ENCODE data around the gene TMEM219.
"Not testable (repeated sequence)": the region's sequence is repeated elsewhere in the genome, so short reads cannot be mapped to it uniquely, and the experiment has no call there.

Gene TMEM219

GRCh38 chr16:30010844-30011713 is 49.2 kb downstream of the TMEM219 start, which contains the start of gene DOC2A:
TSS of gene DOC2A (minus strand) at chr16:30011027. CDS start at chr16:30010222, 805 bp downstream.
- DNase-seq (ENCODE audit: extremely low read depth in 1 of 2, low read depth in 1 of 2), result no peak

- DNase-seq (ENCODE audit: extremely low read depth in 1 of 2, low read depth in 1 of 2), result no peak
Observed at GRCh38 chr16:30011714-30012504, 50.0 kb downstream of the TMEM219 start.

- not testable (repeated sequence) for DNase-seq (ENCODE audit: extremely low read depth in 1 of 2, low read depth in 1 of 2)
Observed at GRCh38 chr16:30012598-30012997, 50.7 kb downstream of the TMEM219 start.

GRCh38 chr16:30015450-30015849 is 53.6 kb downstream of the TMEM219 start:
- not testable (repeated sequence) for DNase-seq (ENCODE audit: extremely low read depth in 1 of 2, low read depth in 1 of 2)

GRCh38 chr16:30016555-30017276 is 54.8 kb downstream of the TMEM219 start:
- no peak for DNase-seq (ENCODE audit: extremely low read depth in 1 of 2, low read depth in 1 of 2)

- DNase-seq (ENCODE audit: extremely low read depth in 1 of 2, low read depth in 1 of 2), result no peak
Observed at GRCh38 chr16:30017277-30017656, 55.4 kb downstream of the TMEM219 start.

- not testable (repeated sequence) for DNase-seq (ENCODE audit: extremely low read depth in 1 of 2, low read depth in 1 of 2)
Observed at GRCh38 chr16:30017937-30018336, 56.1 kb downstream of the TMEM219 start.

GRCh38 chr16:30018731-30019158 is 56.9 kb downstream of the TMEM219 start:
- DNase-seq (ENCODE audit: extremely low read depth in 1 of 2, low read depth in 1 of 2), result no peak
